HL-60 (cell line): ENCODE measurements around the gene AQP4.
A peak's percentile ranks its signal among the peaks of the same experiment; 100 is the strongest.

Source experiments
- DNase-seq, 2 experiments: peaks; one replicate each; pipeline ENCODE4 v3.0.0-alpha.2; 2010 to 2020; ENCODE audit warnings: low read depth in 1 of 2, low spot score in 1 of 2
- H3K27ac ChIP-seq: fragments of 250-450 bp; sonication (Bioruptor Pico); replicated peaks from 2 replicates; pipeline ENCODE4 v1.5.1; 2020; ENCODE audit warnings: mild to moderate bottlenecking, moderate library complexity
- H3K27me3 ChIP-seq: fragments of 250-450 bp; sonication (Bioruptor Pico); 2 replicates; pipeline ENCODE4 v1.5.1; 2021; ENCODE audit warnings: mild to moderate bottlenecking, moderate library complexity; ENCODE audit not compliant: insufficient read depth, poor library complexity, severe bottlenecking
- H3K4me3 ChIP-seq: replicated peaks from 2 replicates; pipeline ENCODE4 v1.5.1; 2011; ENCODE audit warnings: mild to moderate bottlenecking, control low read depth, low read length; ENCODE audit not compliant: insufficient read depth
- CTCF ChIP-seq: IDR thresholded peaks from one replicate; pipeline ENCODE4 v1.5.1; 2011; ENCODE audit warnings: low read length, control low read depth, inconsistent platforms; ENCODE audit not compliant: insufficient read depth
- GABPA ChIP-seq: IDR thresholded peaks from 2 replicates; pipeline ENCODE4 v1.6.1; 2012; ENCODE audit warnings: low read depth
- POLR2AphosphoS5 ChIP-seq: IDR thresholded peaks from 2 replicates; pipeline ENCODE4 v1.6.1; 2012; ENCODE audit warnings: low read depth
- REST ChIP-seq: IDR thresholded peaks from 2 replicates; pipeline ENCODE4 v1.6.1; 2012; ENCODE audit warnings: low read depth; ENCODE audit not compliant: insufficient replicate concordance
- SPI1 ChIP-seq: IDR thresholded peaks from 2 replicates; pipeline ENCODE4 v1.6.1; 2012; ENCODE audit warnings: low read depth, mild to moderate bottlenecking, borderline replicate concordance

The AQP4 gene

DNA sequence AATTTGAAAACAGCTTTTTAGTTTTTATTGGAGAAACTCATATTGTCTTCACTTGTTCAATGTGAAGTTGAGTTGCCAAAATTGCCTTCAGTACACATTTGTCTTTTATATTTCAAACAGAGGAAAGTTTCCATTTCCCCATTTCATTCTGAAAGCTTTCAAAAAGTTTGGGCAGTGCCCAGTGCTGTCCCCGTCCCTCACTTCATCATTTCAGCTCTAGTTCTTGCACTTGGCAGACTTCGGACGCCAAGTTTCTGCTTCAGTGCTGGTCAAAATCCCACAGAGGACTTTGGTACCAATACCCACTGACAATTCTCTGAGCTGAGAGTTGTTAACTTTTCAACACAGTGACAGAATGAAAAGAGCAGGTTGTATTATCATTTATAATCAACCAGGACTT, 43.4 kb upstream of the AQP4 start:
- no peak overlapping the region for H3K4me3 ChIP-seq
- H3K27me3 ChIP-seq, result no peaks in the 10 kb centered on the region
- no peak for DNase-seq
- TF ChIP-seq SPI1, result 0 out of 2 replicates have a peak, but pooled peaks have one; percentile 14
- no peak for TF ChIP-seq CTCF
- no peak overlapping the region for H3K27ac ChIP-seq

GRCh38 chr18:26902291-26902690, 36.8 kb upstream of the AQP4 start:
- Histone ChIP-seq H3K27me3 (no peaks in the 10 kb centered on the region), H3K4me3 (no peak overlapping the region), H3K27ac (no peak overlapping the region)
- no peak for DNase-seq
- TF ChIP-seq POLR2AphosphoS5 (no peak), SPI1 (no peak), GABPA (no peak), REST (no peak), CTCF (no peak)

GRCh38 chr18:26901020-26901419, 35.5 kb upstream of the AQP4 start:
- no peak for TF ChIP-seq POLR2AphosphoS5
- no peak for TF ChIP-seq REST
- no peak for TF ChIP-seq CTCF
- TF ChIP-seq SPI1, result no peak
- TF ChIP-seq GABPA, result no peak
- Histone ChIP-seq H3K27ac (no peak overlapping the region), H3K27me3 (no peaks in the 10 kb centered on the region), H3K4me3 (no peak overlapping the region)
- DNase-seq, result no peak

DNA sequence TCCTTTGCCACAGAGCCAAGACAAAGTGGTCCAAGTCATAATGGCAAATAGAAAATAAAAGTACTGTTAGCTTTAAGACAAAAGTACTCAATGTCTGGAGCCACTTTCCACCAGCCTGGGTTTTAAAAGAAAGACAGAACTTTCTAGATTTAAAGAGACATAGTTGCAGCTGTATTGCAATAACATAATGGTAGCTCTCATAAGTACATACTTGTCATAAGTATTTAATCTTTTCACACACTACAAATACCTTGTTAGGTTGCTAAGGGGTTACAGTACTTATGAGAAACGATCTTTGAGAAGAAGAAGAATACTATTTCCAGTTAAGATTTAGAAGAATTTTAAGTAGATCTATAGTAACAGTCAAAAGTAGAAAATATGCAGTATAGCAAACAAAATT, 28.9 kb upstream of the AQP4 start:
- no peak for DNase-seq
- TF ChIP-seq POLR2AphosphoS5 (no peak), SPI1 (no peak), GABPA (no peak)
- H3K4me3 ChIP-seq, result no peak overlapping the region
- H3K27me3 ChIP-seq, result peaks cover 2% of the 10 kb centered on the region
- H3K27ac ChIP-seq, result no peak overlapping the region
